GM18519 (cell line): ENCODE measurements around the gene TBCD.

Source experiments
- ATAC-seq: cut with Tn5 transposase; IDR thresholded peaks from one replicate; pipeline ENCODE4 v1.9.1; 2021; ENCODE audit warnings: mild to moderate bottlenecking, moderate library complexity; ENCODE audit not compliant: unreplicated experiment, low FRiP score

TBCD gene

DNA sequence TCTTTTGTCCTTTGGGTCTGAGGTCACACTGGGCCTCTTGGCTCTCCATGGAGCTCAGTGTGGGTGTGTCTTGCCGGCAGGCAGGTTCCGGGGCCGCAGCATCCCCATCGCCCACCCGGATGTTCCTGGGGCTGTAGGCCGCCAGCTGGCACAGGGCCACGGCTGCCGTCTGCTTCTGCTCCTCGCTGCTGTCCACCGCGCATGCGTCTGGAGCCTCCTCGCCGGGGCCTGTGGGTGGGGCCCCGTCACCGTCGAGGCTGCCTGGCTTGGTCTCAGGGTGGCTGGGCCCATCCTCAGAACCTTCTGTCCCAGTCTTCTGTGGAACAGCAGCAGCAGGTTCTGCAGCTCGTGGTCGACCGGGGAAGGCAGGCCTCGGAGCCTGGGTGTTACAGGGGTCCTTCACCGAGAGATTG is 78.4 kb downstream of the TBCD start:
- ATAC-seq, result no peak

GRCh38 chr17:82831041-82831817 is 79.4 kb downstream of the TBCD start:
- ATAC-seq, result no peak

- no peak for ATAC-seq
Measured at GRCh38 chr17:82831818-82832200, 79.9 kb downstream of the TBCD start.

GRCh38 chr17:82832411-82832810 is 80.5 kb downstream of the TBCD start:
- no peak for ATAC-seq

GRCh38 chr17:82832881-82833475 is 81.1 kb downstream of the TBCD start:
- ATAC-seq, result no peak

DNA sequence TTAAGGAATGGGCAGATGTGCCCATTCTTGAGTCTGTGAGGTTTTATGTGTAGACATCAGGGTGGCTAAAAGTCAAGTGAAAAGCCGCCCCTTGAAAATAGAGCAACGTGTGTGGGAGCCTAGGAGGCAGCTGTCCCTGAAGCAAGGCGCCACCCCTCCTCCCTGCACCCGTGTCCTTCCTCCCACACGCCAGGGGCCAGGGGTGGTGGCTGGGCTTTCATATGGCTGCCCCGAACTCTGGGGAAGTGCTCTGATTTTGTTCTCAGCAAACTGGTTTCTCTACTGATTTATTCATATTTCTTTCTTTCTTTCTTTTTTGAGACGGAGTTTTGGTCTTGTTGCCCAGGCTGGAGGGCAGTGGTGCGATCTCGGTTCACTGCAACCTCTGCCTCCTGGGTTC is 83.3 kb downstream of the TBCD start:
- no peak for ATAC-seq

- ATAC-seq, result no peak
Measured at GRCh38 chr17:82835766-82836512, 84.1 kb downstream of the TBCD start.

DNA sequence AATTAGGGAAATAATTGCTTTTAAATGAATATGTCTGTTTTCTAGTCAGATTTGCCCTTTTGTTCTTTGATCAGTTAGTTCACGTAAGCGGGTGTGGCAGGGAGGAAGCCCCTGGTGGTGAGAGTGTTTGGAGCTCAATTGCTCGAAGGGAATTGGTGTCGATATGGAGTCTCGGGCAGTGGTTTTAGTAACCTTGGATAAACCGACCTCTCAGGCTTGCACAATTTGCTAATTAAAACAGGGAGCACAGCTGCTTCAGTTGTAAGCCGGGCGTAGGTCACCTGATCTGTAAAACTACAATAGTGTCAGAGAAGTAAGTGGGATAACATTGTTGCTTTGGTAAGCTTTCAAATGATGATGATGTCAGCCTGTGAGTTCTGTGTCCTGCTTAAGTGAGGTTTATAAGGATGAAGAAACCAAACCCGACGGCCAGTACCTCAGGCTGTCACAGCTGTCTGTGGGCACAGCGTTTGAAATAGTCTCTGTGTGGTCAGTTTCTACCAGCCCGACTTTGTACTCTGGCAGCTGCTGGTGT is 85.0 kb downstream of the TBCD start:
- no peak for ATAC-seq

DNA sequence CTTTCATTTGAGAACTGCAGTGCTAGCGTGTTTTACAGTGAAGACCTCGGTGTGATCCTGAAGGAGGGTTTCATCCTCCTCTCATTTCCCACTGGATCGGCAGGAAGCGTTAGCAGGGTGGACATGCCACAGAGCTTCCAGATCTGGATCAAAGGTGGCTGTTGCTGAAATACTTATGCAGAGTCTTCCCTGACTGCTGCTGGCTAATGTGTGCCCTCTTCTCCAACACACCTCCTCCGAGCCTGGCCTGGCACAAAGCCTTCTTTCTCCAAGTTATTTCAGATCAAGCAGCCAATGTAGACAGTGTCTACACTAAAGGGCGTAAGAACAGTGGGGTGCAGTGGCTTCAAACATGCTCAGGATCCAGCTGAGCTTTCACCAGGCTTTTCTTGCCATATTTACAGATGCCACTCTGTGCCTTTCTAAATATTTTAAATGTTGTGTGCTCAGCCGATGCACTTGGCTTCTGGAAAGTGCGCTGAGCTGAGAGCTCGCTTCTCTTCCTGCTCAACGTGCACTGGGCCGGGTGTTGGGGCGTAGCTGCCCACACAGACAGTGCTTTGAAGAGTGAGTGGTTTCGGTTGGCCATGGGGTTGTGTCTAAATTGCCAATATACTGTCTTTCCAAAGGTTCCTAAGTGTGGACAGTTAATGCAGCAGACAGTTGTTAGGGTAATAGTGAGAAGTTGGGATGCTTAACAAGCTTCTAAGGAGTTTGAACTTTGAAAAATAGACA is 85.9 kb downstream of the TBCD start:
- no peak for ATAC-seq

- no peak for ATAC-seq
Measured at GRCh38 chr17:82838386-82839063, 86.7 kb downstream of the TBCD start.

DNA sequence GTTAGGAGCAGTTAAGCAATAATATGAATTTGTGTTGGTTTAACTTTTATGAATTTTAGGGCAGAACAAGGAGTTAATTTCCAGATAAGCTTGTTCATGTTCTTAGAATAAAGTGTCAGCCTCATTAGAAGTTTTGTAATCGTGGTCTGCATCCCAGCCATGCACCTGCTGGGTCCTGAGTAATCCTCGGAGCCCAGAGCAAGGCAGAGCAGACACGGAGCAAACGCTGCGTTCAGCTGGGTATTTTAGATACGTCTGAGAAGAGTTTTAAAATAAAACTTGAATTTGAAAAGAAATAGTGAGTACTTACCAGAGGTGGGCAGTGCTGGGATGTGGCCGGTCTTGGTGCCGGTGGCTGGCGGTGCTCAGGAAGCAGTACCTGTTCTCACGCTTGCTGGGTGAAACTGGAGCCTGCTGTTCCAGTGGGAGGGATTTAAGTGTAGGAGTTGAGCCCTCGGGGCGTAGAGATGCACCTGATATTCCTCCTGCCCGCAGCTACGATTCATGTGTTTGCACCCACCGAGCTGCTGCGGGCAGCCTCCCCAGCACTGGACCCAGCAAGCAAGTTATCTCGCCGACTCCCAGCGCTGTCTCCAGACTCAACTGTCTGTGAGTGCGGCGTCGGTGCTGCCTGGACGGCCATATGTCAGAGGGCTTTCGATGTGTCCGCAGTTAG is 87.9 kb downstream of the TBCD start, which contains the start of gene ZNF750:
TSS of gene ZNF750 (minus strand) at position 406 of the 676 bp plus-strand sequence. CDS start 7,568 bp downstream, outside the sequence.
- no peak for ATAC-seq

DNA sequence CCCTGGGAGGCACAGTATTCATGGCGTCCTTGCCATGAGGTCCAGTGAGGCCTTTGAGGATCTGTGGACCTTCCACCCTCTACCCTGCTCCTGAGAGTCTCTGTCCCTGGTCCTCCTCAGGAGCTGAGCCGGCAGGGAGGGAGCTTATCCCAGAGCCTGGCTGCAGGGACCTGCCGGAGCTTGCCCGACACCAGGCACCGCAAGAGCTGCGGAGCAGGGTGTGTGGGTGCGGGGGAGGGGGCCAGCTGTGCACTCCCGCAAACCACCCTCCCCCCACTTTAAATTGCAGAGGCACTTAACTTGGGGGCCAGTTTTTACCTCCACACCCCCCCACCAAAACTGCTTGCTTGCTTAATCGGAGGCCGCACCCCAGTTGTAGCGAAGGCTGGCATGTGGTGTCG is 88.6 kb downstream of the TBCD start:
- no peak for ATAC-seq

- no peak for ATAC-seq
Measured at GRCh38 chr17:82841921-82842596, 90.2 kb downstream of the TBCD start.

DNA sequence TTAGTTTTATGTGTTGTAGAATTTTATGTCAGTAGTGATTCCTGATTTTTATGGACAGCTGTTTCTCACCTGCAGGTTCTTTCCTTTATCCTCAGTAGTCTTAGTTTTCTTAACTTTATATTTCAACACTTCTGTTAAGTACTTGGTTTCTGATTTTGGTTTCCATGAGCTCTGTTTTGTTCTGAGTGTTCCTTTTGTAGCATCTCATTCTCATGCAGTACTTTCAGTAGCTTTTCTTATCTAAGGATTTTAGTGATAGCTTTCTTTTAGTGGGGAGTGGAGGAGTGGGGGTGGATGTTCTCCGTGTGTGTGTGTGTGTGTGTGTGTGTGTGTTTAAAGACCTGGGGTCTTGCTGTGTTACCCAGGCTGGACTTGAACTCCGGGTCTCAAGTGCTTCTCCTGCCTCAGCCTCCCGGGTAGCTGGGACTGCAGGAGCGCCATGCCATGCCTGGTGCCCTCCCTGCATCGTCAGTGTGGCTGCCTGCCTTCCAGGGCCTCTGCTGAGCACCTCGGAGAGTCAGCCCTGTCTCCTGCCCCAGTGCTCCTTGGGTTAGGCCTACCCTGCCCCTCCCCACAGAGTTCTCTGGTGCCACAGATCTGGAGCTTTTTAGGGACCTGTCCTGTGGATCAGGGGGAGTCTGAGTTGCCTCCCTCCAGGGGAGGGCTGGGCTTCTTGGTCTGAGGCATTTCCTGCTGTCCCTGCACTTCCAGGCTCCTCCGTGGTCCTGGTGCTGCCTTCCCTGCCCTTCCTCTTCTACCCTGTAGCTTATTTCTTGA is 92.2 kb downstream of the TBCD start:
- no peak for ATAC-seq

DNA sequence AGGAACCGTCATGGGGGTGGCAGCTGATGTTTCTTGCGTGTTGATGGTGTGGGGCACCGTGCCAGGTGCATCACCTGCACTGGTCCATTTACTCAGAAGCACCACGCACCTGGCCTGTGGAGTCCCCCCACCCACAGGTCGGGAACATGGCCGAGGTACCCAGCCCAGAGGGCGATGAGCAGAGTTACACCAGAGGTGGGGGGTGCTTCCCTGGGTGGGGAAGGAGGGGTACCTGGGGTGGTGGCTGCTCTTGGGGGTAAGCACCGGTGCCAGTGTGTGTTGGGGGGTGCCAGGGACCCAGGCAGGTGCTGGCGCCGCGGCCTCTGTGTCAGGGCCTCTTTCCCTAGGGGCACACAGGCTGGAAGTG is 92.9 kb downstream of the TBCD start:
- ATAC-seq, result no peak

DNA sequence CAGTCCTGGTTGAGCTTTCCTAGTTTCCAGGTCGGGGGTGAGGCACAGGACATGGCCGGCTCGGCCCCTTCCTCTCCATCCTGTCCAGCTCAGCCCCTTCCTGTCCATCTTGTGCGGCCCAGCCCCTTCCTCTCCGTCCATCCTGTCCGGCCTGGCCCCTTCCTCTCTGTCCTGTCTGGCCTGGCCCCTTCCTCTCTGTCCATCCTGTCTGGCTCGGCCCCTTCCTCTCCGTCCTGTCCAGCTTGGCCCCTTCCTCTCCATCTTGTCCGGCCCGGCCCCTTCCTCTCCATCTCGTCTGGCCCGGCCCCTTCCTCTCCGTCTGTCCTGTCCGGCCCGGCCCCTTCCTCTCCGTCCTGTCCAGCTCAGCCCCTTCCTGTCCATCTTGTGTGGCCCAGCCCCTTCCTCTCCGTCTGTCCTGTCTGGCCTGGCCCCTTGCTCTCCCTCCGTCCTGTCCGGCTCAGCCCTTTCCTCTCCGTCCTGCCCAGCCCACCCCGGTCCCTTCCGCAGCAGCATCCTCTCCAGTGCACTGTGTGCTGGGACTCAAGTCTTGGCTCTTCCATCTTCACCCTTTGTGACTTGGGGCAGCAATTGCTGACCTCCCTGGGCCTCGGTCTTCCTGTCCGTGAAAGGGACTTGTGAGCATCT is 93.4 kb downstream of the TBCD start:
- ATAC-seq, result no peak

GRCh38 chr17:82846061-82846691 is 94.3 kb downstream of the TBCD start:
- ATAC-seq, result no peak
